NAMALWA (cell line): ENCODE results near the gene NOL9.
A peak's percentile ranks its signal among the peaks of the same experiment; 100 is the strongest.

Source experiments
- DNase-seq: peaks from one replicate; pipeline ENCODE4 v3.0.0-alpha.2; 2015; ENCODE audit warnings: low spot score

The NOL9 gene

DNA sequence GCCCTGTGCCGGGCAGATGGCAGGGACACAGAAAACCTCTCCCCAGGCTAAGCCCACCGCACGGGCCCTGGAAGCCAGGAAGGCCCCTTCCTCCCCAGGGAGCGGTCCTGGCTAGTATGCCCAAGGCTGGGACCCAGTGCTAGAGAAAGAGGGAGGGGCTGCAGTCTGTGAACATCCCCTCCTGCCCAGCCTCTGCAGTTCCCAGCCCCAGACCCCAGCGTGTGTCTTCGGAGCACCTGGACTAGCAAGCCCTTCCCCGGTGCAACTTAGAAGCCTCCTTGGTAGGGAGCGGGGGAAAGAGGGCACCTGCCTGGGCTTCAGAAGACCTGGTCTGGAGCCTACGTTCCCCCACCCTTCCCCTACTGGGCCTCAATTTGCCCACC, 64.9 kb downstream of the NOL9 start:
- no peak for DNase-seq

- DNase-seq, result no peak
Measured at GRCh38 chr1:6488602-6489382, 65.5 kb downstream of the NOL9 start.

DNA sequence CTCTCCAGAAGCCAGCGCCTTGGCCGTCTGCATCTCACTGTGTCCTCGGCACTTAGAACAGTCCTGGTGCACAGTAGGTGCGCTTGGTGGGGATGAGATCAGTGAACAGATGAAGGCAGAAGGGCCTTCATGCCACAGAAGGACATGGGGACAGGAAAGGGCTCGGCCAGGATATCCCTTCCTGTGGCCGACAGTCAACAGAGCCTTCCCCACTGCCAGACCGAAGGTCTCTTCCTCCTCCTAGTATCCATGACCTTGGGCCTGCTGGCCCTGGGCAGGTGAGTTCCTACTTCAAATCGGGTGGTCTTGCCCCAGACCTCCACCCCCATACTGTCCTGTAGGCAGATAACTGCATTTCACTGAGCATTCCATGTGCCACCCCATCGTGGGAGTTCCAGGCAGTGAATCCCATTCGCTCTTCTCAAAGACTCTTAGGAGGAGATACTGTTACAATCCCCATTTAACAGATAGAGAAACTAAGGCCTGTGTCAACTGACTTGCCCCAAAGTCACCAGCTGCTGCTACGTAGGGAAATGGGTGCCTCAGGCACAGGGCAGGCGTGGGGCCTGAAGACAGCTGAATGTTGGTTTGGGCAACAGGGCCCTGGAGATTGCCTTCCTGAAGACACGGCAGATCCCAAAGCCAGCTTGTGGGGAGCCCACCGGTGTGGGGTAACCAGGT, 66.4 kb downstream of the NOL9 start:
- DNase-seq, result no peak

GRCh38 chr1:6486433-6487011, 67.8 kb downstream of the NOL9 start:
- peak; percentile 94 for DNase-seq

DNA sequence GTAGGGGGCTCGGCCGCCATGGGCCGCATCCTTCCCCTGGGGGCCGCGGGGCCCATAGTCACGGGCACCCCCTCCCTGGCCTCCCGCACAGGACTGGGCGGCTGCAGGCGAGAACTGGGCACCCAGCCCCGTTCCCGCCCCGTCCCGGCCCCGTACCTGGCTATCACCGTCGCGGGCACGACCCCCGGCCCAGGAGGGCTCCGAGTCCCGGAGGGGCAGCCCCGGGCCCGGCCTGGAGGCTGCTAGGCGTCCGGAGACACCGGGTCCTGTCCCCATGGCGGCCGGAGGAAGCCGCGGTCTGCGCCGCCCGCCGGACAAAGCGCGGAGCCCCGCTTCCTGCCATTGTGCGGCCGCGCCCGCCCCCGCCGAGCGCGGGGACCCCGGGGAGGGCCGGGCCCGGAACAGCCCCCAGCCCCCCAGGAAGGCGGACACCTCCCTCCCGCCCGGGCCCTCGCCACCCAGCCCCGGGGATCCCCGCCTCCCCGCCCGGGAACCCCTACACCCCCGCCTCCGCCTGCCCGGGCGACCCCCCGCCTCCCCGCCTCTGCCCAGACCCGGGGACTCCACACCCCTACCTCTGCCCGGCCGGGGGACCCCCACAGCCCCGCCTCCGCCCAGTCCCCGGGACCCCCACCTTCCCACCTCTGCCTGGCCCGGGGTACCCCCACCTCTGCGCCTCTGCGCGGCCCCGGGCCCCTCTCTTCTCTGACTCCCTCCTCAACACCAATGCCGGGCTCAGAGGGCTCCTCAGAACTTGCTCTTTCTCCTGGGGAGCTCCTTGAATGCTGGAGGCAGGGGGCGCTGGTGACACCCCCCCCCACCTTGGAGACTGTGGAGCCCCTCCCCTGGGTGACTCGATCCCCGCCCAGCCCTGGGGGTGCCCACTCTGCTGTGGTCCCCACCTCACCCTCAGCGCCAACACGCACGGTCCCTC, 68.9 kb downstream of the NOL9 start:
- no peak for DNase-seq

DNA sequence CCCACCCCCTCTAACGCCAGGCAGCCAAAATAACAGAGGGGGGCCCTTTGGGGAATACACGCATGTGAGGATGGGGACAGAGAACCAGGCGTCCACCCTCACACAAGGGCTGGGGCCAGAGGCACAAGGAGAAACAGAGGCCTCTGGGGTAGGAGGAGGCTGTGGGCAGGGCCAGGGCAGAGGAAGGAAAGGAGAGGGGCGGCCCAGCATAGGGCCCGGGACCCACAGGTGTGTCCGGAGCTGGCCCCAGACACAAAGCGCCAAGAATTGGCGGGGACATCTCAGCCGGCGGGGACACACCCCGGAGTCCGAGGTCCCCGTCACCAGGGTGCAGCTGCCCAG, 69.5 kb downstream of the NOL9 start:
- no peak for DNase-seq

GRCh38 chr1:6483761-6484117, 70.6 kb downstream of the NOL9 start:
- DNase-seq, result no peak

DNA sequence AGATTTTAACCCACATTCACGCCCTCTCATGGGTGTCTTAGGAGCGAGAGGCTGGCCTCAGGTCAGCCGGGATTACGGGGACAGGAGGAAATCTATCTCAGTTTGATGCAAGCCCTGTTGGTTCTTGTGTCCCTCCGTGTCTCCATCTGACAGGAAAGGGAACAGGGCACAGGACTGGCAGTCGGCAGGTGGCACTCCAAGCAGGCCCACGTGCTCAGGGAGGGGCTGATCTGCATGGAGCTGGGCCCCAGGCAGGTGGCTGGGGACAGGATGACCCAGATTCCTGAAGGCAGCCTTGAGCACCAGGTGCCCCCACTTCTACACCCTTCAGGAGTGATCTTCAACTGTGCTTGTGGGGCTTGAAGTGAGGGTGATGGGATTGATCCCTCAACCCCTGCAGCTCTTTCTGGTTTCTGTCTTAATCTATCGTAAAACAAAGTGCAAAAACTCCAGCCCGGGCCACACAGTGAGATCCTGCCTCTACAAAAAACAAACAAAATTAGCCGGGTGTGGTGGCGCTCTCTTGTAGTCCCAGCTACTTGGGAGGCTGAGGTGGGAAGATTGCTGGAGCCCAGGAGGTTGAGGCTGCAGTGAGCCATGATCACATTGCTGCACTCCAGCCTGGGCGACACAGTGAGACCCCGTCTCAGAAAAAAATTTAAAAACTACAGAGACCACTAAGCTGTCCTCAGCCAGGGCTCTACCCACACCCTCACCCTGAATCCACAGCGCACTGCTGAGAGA, 71.1 kb downstream of the NOL9 start:
- no peak for DNase-seq

- DNase-seq, result no peak
Measured at GRCh38 chr1:6481820-6482219, 72.5 kb downstream of the NOL9 start.

DNA sequence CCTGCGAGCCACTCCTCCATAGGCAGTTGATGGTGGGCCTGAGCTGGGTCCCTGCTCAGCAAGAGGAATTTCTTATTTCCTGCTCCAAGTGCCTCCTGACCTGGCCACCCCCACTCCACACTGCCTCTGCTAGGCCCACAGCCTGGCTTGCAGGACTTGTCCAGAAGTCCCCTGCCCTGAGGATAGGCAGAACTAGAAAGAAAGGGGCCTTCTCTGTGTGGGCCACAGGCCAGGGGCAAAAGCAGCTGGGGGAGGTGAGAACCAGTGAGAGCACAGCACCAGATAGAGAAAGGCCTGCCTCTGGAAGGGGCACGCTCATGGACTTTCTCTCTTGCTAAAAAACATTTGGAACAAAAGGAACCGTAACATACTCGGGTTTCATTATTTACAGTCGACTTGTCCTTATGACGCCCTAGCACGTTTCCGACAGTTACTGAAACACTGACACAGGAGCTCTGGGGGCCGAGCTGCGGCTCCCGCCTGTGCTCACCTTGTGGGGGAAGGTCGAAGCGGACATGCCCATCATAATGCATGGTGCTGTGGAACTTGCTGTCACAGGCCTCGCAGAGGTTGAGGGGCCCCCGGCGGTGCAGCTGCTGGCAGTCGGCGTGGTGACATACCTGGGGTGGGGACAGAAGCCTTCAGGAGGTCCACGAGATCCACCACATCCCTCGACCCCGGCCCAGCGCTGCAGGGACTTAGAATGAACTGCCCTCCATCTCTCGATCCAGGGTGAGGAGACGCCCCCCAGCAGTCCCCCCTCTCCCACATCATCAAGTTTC, 77.1 kb downstream of the NOL9 start:
- no peak for DNase-seq

GRCh38 chr1:6476483-6476882, 77.8 kb downstream of the NOL9 start:
- no peak for DNase-seq

DNA sequence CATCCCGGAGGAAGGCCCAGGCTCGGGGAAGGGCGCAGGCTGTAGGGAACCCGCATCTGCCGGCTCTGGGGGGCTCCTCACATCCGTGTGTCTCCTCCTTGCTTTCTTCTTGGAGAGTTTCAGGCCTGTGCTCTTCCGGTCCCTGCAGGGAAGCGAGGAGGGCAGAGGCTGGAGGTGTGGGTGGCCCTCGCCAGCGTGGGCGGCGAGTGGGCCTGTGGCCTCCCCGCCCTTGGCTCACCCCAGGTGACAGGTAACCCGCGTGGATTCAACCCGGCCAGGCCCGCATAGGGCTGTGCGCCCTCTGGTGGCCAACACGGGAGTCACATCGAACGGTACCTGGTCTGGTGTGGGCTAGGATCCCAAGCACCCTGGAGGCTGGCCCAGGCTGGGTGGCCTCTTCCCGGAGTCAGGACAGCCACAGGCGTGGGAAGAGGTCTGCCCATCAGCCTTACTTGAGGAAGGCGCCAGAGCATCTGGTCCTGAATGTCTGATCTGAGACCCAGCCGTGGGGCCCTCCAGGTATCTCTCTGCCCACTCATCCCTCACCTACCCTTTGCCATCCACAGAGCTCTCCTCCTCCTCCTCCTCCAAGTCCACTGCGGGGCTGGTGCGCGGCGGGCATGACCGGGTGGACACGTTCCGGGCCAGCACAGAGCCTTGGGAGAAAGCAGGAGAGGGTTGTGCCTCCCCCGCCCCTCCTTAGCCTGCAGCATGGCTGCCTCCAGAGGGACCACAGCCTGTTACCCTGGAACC, 78.8 kb downstream of the NOL9 start:
- DNase-seq, result peak; percentile 79

DNA sequence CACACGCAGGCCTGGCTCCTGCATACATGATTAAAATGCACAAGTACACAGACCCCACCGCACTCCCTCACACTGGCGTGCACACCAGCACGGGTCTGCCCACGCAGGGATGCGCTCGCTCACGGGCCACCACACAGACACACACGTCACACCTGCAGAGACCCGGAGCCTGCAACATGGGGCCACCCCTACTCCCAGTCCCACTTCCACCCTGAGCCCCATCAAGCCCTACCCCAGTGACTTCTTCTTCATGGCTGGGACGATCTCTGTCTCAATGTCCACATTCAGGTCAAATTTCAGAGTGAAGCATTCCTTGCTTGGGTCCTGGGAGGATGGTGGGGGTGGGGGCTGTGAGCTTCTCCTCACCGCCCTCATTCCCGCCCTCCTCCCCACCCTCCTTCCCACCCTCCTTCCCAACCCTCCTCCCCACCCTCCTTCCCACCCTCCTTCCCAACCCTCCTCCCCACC, 79.5 kb downstream of the NOL9 start:
- DNase-seq, result no peak

DNA sequence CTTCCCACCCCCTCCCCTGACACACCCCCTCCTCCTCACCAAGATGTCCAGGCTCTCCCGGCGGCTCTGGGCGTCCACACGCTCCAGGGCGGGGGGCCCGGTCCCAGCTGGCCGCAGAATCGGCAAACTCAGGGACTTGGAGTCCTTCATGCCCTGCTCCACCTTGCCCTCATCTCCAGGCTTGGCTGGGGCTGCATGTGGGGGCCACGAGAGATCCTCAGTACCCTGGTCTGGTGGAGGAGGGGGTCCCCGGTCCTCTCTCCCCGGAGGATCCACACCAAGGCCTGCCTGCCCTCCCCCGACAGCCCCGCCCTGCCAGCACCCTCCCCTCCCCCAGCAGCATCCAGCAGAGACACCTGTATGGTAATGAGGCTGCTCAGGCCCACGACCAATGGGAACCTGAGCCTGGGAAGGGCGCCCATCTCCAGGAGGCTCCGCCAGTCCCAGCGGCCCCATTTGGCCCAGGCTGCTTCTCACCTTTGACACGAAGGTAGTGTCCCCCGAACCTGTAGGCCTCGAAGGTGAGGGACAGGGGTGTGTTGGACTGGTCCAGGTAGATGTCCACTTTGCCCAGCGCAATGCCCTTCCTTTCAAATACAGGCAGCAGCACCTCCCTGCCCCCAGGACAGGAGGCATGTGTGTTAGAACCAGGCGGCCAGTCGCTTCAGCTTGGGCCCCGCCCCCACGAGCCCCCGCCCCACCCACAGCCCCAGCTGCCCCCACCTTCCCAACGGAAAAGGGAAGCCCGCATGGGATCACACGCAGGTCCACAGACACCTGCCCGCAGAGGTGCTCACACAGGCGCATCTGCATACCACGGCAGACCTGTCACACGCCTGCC, 80.1 kb downstream of the NOL9 start:
- DNase-seq, result no peak

DNA sequence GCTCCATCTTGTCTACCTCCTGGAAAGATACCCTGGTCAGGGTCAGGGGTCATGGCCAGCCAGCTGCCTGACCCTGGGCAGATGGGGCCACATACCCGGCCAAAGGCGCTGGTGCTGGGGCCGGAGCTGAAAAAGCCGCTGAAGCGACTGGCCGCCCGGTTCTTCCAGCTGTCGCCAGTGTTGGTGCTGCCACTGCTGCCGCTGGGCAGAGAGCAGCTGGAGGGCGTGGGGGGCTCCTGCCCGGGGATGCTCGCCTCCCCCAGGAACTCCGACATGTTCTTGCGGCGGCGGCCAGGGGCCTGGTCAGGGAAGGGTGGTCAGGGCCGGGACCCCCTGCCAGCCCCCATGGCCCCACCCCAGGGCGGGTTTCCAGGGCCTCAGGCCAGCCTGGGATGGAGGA, 81.2 kb downstream of the NOL9 start:
- DNase-seq, result no peak

DNA sequence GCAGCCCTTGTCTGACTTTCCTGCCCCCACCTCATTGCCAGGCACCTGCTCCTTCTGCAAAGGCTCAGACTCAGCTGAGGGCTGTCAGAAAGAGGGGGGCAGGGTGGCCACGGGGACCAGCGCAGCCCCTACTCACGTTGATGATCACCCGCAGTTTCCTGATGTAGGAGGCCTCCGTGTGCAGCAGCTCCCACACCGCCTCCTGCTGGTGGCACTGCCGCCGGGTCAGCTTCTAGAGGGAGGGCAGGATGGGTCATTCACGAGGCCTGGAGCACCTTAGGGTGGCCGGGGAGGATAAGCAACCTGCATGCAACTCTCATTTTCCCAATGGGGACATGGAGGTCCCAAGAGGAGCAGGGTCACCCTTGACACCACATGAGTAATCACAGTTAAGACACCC, 81.9 kb downstream of the NOL9 start:
- DNase-seq, result no peak

DNA sequence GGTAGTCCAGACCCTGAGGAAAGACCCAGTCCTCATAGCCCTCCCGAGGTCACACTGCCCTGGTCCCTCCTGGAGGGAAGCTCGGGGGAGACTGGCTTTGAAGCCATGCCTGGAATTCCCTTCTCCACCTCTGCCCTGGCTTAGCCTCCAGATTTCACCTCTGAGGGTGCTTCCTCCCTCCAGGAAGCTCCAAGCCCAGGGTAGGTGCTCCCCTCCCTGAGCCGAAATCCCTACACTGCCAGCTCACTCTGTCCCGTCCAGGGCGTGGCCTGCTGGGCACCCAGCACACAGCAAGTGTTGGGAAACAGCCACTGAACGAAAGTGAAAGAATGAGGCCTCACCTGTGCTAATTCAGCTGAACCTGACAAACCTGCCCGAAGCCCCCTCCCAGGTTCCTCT, 82.3 kb downstream of the NOL9 start:
- no peak for DNase-seq
